GM10266 (cell line): ENCODE measurements around the gene FGF11.

Experiments used
- DNase-seq: peaks from one replicate; pipeline ENCODE4 v3.0.0; 2012; ENCODE audit errors: extremely low spot score
- TF ChIP-seq, protein P1 (sequence below): IDR thresholded peaks from 2 replicates; pipeline ENCODE4 v1.5.1; 2012; ENCODE audit warnings: mild to moderate bottlenecking, low read depth; ENCODE audit not compliant: control insufficient read depth, insufficient read depth; ENCODE audit errors: missing control alignments

The FGF11 gene

DNA sequence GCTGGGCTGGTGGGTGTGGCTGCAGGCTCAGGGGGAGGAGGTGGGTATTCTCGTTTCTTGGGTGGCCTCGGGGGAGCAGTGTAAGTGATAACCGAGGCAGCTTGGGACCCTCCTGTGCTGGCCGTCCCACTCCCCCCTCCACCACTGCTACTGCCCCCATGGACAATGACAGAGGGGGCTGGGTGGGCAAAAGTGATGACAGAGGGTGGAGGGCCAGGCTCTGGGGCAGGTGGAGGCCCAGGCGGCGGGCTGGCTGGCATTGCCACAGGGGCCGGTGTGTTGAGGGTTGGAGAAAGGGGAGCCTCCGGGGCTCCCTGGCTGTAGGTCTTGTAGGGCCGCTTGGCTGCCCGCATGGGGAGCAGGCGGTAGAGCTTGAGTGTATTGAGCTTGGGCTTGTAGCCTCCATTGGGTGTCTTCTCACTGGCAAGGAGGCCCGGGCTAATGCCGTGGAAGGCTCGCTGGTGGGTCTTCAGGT is 24.1 kb downstream of the FGF11 start:
- TF ChIP-seq, protein P1, sequence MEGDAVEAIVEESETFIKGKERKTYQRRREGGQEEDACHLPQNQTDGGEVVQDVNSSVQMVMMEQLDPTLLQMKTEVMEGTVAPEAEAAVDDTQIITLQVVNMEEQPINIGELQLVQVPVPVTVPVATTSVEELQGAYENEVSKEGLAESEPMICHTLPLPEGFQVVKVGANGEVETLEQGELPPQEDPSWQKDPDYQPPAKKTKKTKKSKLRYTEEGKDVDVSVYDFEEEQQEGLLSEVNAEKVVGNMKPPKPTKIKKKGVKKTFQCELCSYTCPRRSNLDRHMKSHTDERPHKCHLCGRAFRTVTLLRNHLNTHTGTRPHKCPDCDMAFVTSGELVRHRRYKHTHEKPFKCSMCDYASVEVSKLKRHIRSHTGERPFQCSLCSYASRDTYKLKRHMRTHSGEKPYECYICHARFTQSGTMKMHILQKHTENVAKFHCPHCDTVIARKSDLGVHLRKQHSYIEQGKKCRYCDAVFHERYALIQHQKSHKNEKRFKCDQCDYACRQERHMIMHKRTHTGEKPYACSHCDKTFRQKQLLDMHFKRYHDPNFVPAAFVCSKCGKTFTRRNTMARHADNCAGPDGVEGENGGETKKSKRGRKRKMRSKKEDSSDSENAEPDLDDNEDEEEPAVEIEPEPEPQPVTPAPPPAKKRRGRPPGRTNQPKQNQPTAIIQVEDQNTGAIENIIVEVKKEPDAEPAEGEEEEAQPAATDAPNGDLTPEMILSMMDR, result no peak
- no peak for DNase-seq

DNA sequence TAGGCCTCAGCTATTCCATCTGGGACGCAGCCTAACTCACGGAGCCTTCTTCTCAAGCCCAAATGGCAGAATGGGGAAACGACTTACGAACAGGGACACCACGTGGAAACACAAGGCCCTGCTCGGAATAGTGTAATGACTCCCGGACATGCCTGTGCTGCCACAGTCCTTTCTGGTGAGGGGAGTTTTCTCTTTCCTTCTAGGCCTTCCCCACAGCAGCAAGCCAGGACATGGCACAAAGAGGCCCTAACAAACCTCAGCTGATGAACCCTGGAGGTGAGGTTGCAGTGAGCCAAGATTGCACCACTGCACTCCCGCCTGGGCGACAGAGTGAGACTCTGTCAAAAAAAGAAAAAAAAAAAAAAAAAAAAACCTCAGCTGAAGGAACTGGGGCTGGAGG is 24.8 kb downstream of the FGF11 start:
- TF ChIP-seq, protein P1, result no peak
- DNase-seq, result no peak

DNA sequence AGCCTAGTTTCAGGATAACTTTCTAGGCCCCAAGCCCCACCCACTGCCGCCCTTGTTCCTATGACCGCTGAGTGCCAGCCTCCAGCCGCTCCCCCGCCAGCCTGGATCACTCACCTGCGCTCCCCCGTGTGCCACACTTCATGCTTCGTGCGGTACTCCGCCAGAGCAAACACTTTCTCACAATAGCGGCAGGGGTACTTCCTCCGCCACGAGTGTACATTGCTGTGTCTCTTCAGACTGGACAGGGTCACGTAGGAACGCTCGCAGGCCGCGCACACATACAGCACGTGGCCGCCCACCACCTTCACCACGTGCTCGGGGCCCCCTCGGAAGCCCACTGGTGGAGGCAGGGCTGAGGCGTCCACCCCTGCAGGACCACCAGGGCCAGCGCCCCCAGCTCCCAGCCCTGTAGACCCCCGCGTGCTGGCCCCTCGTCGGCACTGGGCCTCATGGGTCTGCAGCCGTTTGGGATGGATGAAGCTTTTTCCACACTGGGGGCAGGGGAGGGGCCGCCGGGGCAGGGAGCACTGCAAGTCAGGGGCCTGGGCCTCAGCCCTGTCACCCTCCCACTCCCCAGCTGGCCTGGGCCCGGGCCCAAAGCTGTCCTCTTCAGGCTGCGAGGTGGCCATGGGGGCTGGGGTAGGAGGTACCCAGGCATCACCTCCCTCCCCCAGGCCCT is 26.4 kb downstream of the FGF11 start:
- TF ChIP-seq, protein P1, result no peak
- DNase-seq, result no peak

DNA sequence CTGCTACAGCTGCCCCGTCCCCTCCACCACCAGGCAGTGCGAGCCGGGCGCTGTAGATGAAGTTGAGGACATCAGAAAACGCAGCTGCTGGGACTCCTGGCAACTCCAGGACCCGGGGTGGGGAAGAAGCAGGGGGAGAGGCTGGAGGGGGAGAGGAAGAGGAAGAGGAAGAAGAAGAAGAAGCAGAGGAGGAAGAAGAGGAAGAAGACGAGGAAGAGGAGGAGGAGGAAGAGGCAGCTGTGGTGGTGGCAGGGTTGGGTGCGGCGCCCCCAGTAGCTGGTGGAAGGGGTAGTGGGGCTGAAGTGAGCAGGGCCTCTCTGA is 27.0 kb downstream of the FGF11 start:
- DNase-seq, result no peak
- TF ChIP-seq, protein P1, result no peak

DNA sequence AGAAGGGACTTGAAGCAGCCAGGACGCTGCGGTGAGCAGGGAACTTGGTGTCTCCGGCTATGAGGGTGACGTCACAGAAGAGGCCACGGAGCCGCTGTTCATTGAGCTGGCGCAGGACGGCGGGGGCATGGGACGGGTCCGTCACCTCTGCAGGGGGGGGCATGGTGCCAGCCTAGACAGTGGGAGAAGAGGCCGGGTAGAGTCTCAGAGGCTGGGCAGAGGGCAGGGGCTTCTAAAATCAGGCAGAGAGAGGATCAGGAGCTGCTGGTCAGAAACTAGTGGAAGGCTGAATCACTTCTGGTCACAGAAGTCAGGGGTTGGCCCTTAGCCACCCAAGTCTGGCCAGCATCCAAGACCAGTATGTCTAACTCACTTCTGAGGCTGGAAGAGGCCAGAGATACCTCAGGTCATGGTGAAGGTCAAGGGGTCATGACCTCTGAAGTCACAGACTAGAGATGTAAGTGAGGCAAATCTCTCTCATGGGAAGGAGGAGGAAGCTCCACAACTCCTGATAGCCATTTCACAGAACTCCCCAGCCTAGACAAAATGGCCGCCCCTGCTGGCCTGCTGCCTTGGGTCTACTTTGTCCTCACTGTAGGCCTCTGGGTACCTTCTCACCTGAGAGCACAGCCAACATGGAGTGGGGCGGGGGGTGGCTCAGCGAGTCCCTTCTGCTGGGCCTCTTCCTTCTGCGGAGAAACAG is 27.5 kb downstream of the FGF11 start:
- no peak for DNase-seq
- TF ChIP-seq, protein P1, result no peak

DNA sequence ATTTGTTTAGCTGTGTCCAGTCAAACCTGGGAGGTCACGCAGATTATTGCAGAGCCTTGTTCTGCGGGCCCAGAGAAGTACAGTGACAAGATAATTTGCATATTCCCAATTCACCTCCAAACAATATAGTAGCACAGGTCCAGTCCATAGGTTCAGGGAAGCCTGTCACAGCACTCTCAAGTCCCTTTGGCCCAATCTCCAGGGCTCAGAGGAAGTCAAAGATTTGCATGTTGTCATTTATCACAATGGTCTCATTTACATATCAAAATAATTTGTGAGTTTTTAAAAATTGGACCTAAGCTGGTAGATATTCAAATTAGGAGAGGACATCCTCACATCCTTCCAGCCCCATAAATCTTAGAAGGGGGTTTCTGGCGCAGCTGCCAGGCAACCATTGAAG is 28.2 kb downstream of the FGF11 start:
- TF ChIP-seq, protein P1, result no peak
- DNase-seq, result no peak

DNA sequence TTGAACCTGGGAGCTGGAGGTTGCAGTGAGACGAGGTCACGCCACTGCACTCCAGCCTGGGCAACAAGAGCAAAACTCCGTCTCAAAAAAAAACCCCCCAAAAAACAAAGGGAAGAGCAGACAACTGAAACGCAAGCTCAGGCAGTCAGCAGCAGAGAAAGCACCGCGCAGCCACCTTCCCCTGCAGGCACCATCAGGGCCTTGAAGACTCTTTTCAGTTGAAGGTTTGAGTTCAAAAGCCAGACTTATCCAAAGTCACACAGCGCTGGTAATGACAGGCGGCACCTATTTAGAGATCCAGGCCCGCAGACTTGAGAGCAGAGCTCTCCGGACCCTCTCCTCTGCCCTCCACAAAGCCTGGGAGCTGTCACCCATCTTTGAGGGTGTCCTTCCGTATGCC is 29.0 kb downstream of the FGF11 start:
- TF ChIP-seq, protein P1, result no peak

More for the DNA sequence above, 29.0 kb downstream of the FGF11 start:
- DNase-seq, result no peak
